ENCODE results near the gene BHLHA9.

The BHLHA9 gene

DNA sequence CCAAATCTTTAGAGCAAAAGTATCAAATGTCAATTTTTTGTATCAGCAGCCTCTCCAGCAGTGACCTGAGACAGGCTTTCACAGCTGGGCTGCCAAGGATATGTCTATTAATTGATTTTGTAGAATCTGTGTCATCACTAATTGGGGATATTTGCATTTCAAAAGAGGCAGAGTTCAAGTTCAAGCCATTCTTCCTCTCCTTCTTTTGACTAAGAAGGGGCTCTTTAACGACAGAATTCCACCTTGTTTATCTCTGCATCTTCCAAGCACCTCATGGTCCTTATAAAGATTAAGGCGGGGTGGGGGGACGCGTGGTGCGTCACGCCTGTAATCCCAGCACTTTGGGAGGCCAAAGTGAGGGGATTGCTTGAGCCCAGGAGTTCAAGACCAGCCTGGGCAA, 15.2 kb upstream of the BHLHA9 start:
- no peak for DNase-seq (ENCODE audit: low read depth, low spot score)

DNA sequence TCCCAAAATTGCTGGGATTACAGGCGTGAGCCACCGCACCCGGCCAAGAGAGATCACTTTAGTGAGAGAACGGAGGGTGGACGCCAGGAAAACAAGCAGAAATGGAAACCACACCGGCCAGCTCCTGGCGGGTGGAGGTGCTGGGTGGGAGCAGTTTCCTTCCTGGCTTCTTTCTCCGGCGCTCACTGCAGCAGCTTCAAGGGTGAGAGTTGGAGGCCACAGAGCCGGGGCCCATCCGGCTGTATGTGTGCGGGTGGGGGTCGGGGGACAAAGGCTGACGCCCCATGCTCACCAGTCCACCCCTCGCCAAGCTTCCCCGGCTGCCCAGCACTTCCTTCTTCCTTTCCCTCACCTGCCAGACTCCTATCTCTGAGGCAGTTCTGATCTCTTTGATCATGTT, 13.5 kb upstream of the BHLHA9 start:
- DNase-seq (ENCODE audit: low read depth, low spot score): no peak

DNA sequence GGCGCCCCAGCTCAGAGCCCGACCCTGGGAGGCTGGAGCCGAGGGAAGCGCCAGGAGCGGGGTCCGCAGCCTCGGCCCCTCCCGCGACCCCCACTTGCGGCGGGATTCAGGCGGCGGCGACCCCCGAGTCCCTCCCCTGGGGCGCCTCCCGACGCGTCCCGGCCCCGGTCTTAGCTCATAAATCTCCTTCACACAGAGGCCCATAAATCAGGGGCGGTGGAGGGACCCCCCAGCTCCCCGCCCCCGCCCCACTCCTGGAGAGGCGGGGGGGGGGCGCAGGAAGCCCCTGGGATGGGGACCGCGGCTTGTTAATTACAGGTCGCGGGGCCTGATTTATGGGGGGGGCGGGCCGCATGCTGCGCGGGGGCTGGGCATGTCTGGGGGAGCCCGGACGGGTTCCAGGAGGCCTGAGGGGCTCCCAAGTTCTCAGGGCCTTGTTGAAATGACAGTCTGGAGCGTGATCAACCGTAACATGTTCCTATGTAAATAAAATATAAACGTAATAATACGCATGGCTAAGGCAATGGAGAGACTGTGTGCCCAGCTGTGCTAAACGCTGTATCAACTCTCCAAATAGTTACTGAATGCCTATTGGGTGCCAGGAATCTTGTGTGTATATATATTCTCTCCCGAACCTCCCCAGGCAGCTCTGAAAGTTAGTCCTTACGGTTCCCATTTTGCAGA, 10.0 kb upstream of the BHLHA9 start:
- no peak for DNase-seq (ENCODE audit: low read depth, low spot score)

DNA sequence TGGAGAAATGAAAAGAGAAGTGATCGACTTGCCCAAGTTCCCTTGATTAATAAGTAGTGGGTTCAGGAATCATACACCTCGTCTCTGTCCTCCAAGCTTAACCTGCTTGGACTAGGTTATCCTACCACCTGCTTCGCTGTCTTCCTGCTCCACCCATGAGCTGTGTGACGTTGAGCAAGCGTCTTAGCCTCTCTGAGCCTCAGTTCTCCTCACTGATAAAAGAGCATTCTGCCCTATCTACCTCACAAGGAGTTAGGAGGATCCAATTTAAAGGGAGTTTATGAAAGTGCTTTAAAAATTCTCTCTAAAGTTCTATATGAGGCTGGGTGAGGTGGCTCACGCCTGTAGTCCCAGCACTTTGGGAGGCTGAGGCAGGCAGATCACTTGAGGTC, 9.5 kb upstream of the BHLHA9 start:
- no peak for DNase-seq (ENCODE audit: low read depth, low spot score)

DNA sequence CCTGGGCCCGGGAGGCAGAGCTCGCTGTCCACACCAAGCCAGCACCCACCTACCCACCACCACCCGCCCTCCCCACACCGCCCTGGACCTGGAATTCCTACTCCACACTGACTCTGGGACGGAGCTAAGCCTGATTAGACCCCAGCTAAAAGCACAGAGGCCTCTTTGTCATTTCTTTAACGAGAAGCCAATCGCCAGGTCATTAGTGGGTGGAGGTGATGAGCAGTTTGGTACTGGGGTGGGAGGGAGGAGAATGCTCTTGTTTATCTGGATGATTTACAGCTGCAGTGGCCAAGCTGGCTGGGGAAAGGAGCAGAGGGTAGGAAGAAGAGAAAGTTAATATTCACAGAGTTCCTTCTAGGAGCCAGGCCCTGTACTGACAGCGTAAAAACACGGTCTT, 6.0 kb upstream of the BHLHA9 start:
- DNase-seq (ENCODE audit: low read depth, low spot score): no peak

DNA sequence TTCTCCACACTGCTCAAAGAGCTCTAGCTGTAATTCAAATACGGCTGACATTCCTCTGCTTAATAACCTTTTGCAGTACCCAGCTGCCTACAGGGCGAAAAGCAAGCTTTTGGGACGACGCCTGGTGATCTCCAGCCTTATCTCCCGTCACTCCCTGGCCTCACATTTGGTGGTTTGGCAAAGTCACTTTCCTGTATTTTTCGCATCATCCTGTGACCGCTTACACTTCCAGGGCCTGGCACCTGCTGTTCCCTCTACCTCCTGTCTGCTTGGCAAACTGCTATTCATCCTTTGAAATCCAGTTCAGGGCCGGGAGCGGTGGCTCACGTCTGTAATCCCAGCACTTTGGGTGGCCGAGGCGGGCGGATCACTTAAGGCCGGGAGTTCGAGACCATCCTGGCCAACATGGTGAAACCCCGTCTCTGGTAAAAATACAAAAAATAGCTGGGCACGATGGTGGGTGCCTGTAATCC, 2.7 kb upstream of the BHLHA9 start:
- DNase-seq (ENCODE audit: low read depth, low spot score): no peak

DNA sequence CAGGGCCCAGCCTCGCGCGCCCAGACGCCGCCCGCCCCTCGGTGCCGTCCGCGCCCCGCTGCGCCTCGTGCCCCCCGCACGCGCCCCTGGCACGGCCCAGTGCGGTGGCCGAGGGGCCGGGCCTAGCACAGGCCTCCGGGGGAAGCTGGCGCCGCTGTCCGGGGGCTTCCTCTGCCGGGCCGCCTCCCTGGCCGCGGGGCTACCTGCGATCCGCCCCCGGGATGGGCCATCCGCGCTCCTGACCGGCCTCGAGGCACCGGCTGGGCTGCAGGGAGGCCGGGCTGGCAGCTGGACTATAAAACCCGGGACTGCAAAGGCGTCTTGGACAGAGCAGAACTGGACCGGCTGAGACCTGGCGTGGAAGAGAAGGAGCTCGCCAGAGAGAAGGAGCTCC, 783 bp downstream of the BHLHA9 start:
- no peak for DNase-seq (ENCODE audit: low read depth, low spot score)

DNA sequence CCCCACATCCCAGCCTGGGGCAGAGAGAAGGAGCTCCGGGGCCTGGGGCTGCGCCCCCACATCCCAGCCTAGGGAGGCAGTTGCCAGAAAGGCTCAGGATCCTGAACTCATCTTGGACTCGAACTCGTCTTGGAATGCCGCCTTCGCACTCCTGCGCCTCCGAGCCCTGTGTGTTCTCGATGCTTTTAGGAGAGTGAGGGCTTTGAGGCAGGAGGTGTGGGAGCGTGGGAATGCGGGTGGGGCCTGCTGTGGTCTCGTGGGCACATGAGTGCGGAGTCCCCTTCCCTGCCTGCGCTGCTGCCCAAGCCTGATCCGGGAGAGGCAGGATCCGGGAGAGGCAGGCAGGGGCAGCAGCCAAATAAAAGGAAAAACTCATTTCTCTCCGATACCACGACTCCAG, 1.2 kb downstream of the BHLHA9 start:
- DNase-seq (ENCODE audit: low read depth, low spot score): no peak

DNA sequence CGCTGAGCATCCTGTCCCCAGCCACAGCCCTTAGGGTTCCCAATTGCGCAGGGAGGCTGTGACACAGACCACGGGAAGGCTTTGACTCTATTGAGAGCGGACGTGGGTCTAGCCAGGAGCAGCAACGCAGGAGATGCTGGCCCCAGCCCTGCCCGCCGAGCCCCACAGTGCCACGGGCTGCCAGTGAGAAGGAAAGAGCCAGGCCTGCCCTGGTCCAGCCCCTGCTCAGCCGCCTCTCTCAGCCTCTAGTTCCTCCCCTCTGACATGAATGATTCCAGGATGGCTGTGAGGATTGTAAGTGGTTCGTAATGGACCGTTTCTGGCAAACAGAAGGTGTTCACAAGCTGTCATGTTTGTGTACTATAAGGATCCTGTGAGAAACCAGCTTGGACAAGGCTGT, 2.5 kb downstream of the BHLHA9 start:
- DNase-seq (ENCODE audit: low read depth, low spot score): no peak

DNA sequence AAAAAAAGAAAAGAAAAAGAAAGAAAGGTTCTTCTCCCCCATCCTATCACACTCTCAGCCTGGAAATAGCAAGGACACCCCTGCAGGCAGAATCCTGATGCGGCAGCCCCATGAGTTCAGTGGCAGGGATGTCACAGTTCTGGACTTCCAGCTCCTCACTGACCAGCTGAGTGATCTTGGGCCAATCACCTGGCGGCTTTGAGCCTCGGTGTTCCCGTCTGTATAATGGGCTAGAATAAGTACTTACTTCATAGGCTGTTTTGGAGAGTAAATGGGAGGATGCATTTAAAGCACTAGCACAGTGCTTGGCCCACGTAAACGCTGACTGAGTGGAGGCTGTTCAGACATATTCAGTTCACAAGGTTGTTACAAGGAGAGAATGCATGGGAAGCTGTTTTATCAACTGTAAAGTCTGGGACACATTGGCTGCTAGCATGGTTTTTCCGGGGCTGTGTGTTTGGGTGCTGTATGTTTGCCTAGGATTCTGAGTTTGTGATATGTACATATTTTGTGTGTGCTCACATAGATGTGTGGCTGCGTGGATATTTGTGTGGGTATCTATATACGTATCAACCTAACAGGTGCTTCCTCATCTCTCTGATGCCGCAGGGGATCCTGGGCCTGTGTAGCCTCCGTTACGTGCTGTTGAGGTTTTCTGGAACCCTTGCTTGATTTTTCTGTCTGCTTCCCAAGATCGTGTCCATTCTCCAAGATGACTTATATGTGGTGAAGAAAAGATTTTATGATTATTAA, 3.4 kb downstream of the BHLHA9 start:
- no peak for DNase-seq (ENCODE audit: low read depth, low spot score)

DNA sequence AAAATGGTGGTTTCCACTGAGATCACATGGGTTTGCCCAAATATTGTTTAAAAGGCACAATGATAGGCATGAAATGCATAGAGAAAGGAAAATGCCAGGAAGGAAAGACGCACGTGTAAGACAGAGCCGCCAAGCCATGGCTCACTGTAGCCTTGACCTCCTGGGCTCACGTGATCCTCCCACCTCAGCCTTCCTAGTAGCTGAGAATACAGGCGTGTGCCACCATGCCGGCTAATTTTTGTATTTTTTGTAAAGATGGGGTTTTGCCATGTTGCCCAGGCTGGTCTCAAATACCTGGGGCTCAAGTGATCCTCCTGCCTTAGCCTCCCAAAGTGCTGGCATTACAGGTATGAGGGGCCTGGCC, 4.0 kb downstream of the BHLHA9 start:
- DNase-seq (ENCODE audit: low read depth, low spot score): no peak

DNA sequence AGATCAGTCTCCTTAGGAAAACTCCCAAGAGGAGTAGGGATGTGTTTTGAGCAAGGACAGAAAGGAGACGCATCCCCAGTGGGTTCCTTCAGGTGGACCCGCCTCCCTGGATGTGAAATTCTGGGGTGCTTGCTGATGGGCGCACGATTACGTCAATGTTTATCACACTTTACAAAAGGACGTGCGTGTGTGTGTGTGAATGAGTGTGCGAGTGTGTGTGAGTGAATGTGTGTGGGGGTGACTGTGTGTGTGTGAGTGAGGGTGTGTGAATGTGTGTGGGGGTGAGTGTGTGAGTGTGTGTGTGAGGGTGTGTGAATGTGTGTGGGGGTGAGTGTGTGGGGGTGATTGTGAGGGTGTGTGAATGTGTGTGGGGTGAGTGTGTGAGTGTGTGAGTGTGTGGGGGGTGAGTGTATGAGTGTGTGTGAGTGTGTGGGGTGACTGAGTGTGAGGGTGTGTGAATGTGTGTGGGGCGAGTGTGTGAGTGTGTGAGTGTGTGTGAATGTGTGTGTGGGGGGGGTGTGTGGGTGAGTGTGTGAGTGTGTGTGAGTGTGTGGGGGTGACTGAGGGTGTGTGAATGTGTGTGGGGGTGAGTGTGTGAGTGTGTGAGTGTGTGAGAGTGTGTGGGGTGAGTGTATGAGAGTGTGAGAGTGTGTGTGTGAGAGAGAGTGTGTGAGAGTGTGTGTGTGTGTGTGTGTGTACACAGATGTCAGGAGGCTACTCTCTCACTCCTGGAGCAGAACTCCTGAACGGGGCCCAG, 5.1 kb downstream of the BHLHA9 start:
- DNase-seq (ENCODE audit: low read depth, low spot score): no peak

DNA sequence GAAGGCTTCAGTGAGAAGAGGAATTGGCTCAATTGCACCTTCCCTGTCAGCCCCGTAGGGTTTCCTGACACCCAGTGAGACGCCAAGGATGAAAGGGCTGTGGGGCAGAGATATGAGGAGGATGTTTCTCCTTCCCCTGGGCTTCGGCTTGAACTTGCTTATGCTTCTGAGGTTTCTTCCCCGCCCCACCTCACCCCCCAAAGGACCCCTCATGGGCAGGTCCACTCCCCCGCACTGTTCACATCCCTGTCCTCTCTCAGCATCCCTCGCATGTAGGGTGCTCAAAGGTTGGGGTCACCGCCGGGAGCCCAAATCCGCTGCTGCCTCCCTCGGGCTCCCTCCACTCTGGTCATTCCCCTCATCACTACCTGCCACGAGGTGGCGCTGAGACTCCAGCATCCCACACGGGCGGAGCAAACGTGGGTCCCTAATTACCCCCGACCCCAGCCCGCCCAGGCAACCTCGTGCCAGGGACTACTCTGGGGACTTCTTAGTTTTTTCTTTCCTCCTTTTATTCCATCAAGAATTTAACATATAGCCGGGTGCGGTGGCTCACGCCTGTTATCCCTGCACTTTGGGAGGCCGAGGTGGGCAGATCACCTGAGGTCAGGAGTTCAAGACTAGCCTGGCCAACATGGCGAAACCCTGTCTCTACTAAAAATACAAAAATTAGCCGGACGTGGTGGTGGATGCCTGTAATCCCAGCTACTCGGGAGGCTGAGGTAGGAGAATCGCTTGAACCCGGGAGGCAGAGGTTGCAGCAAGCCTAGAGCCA, 5.9 kb downstream of the BHLHA9 start:
- DNase-seq (ENCODE audit: low read depth, low spot score): no peak

DNA sequence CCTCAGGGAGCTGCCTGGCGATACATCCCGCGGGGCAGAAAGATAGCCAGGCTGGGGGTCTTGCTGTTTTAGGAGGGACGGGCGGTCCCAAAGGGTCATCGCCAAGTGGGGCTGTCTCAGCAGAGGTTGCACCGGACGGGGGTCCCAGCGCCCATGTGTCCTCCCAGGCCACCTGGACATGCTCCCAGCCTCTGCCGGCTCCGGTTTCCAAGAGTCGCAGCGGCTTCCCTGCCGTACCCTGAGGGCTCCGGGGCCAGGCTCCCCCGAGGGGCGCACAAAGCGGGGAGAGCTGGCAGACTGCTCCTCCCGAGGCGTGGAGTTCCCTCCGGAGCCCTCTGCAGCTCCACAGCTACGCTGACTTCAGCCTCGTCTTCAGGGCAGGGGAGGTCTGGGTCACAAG, 10.4 kb downstream of the BHLHA9 start:
- DNase-seq (ENCODE audit: low read depth, low spot score): no peak

DNA sequence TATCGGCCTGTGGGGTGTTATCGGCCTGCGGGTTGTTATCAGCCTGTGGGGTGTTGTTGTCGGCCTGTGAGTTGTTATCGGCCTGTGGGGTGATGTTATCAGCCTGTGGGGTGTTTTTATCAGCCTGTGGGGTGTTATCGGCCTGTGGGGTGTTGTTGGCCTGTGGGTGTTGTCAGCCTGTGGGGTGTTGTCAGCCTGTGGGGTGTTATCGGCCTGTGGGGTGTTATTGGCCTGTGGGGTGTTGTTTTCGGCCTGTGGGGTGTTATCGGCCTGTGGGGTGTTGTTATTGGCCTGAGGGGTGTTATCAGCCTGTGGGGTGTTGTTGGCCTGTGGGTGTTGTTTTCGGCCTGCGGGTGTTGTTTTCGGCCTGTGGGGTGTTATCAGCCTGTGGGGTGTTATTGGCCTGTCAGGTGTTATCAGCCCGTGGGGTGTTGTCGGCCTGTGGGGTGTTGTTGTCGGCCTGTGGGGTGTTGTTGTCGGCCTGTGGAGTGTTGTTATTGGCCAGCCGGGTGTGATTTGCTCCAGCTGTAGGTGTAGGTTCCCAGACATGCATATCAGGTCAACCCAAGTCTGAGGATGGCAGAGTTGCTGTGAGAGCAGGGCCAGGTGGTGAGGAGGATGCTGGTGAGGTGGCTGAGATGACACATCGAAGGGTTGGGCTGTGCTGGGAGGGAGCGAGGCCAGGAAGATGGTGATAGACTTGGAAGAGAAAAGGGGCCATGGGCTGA, 16.3 kb downstream of the BHLHA9 start:
- DNase-seq (ENCODE audit: low read depth, low spot score): no peak

DNA sequence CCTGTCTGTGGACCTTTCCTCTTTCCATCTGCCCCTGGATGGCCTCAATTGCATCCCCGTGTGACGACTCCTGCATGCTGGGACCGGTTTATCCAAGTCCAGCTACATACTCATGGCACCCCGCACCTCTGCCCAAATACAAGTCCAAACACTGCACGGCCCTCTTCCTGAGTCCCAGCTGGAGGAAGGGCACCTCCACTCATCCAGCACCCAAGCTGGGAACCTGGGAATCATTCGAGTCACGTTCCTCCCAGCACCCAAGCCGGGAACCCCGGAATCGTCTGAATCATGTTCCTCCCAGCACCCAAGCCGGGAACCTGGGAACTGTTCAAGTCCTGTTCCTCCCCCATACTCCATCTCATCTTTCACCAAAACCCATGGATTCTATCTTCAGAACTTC, 19.5 kb downstream of the BHLHA9 start:
- no peak for DNase-seq (ENCODE audit: low read depth, low spot score)

DNA sequence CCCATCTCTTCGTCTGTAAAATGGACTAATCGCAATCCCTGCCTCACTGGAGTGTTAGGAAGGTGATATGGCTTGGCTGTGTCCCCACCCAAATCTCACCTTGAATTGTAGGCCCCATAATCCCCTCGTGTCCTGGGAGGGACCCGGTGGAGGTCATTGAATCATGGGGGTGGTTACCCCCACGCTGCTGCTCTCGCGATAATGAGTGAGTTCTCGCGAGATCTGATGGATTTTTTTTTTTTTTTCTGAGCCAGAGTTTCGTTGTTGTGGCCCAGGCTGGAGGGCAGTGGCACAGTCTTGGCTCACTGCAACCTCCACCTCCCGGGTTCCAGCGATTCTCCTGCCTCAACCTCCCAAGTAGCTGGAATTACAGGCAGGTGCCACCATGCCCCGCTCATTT, 20.4 kb downstream of the BHLHA9 start:
- no peak for DNase-seq (ENCODE audit: low read depth, low spot score)

DNA sequence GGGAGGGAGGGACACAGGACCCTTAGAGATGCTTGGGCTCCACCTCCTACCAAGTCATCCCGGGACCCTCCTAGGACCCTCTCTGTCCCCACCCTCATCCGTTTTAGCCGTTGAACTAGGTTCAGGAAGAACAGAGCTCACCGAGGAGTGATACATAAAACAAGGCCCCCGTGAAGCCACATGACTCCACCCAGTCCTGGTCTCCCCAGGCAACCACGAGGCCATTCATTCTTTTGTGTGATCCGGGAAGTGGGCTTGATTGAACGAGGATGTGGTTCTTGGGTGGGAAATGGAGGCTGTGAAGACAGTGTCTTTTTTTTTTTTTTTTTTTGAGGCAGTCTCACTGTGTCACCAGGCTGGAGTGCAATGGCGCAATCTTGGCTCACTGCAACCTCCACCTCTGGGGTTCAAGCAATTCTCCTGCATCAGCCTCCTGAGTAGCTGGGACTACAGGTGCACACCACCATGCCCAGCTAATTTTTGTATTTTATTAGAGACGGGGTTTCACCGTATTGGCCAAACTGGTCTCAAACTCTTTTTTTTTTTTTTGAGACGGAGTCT, 24.0 kb downstream of the BHLHA9 start:
- DNase-seq (ENCODE audit: low read depth, low spot score): no peak

DNA sequence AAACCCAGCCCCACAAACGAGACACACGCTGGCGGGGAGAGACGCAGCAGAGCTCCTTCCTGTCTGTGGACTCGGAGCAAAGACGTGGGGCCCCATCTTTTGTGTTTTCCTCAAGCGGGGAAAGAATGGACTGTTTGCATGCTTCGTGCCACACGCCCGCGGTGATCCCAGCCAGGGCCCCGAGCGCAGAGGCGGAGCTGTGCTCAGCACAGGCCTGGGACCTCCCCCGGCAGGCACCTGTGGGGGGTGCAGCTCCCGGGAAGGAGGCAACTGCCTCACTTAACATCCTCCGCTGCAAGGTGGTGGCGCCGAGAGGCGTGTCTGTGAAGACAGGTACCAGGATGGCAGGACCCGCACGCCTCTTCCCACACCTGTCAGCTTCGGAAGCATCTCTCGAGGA, 28.4 kb downstream of the BHLHA9 start:
- DNase-seq (ENCODE audit: low read depth, low spot score): no peak

DNA sequence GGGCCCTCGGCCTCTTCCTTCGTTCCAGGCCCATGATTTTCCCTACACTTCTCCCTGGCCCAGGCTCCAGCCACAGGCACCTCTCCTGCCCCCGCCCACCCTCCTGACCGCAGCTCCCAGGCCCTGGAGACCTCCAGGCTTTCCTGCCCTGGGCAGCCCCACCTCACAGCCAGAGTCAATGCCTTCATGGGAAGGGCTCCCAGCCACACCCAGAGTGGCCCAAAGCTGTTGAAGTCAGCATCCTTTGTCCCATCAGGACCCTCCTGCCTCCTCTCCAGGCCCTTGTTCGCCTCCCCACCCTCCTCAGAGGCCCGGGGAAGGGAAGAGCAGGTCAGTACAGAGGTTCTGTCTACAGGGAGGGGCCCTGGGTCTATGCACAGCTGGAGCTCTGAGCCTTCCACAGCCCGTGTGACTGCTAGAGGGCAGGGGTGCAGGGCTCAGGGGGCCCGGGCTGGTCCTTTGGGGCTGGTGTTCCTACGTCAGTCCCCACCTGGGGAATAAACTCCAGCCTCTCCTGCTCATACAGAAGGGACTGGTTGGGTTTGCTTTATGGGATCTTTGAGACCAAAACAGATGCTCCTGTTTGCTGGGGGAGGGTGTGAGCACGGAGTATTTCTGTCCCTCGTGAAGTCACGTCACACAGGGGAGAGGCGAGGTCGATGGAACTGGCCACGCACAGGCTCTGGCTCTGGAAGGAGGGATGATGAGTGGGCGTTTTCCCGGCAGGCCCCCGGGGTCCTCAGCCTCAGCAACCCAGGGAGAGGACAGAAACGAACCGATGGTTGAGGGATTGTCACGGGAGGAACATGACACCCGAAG, 29.5 kb downstream of the BHLHA9 start:
- no peak for DNase-seq (ENCODE audit: low read depth, low spot score)
